NCI-H226 (cell line): Measurements from ENCODE around the gene ATP7A.

Source experiments
- DNase-seq: peaks from one replicate; pipeline ENCODE4 v3.0.0-alpha.2; 2015

ATP7A gene

DNA sequence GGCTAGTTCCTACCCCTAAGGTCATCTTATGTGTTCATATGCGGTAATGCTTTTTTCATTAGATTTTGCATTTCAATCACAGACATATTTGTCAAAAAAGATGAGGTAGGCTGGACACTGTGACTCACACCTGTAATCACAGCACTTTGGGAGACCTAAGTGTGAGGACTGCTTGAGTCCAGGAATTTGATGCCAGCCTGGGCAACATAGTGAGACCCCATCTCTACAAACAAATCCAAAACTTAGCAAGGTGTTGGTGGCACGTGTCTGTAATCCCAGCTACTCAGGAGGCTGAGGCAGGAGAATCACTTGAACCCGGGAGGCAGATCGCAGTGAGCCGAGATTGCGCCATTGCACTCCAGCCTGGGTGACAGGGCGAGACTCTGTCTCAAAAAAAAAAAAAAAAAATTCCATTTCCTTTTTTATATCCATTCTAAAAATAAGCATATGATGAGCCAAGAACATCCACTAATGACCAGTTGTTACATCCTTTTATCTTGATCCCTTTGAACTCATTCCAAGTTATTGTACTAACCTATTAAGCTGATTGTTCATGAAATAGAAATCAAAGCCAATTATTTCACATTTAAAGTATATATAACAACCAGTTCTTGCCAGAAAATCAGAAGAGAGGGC, 35.5 kb downstream of the ATP7A start:
- DNase-seq, result no peak

DNA sequence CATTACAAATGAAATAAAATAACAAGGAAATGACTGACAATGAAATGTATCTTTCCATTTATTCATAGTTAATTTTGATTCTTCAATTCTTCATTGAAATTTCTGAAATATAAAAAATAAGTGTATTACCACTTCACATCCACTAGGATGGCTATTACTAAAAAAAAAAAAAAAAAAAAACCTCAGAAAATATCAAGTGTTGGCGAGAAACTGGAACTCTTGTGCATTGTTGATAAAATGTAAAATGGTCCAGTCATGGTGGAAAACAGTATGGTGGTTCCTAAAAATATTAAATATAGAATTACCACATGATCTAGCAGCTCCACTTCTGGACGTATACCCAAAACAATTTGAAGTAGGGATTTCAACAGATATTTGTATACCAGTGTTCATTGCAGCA, 36.1 kb downstream of the ATP7A start:
- no peak for DNase-seq

DNA sequence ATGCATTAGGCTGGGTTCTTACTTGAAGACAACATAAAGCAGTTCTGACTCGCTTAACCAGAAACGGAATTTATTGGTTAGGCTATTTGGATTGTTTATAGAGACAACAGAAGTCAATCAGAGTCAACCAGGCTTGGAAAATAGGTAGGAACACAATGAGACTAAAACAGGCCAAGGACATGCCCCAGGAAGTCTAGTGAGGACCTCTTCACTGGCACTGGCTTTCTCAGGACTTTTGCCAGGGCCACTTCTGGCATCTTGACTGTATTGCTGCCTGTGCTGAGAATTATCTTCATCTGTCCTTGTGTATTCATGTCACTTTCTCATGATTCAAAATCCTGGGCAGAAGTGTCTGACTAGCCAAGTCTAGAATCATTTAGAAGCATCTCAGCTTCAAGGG, 39.3 kb downstream of the ATP7A start:
- DNase-seq, result no peak

DNA sequence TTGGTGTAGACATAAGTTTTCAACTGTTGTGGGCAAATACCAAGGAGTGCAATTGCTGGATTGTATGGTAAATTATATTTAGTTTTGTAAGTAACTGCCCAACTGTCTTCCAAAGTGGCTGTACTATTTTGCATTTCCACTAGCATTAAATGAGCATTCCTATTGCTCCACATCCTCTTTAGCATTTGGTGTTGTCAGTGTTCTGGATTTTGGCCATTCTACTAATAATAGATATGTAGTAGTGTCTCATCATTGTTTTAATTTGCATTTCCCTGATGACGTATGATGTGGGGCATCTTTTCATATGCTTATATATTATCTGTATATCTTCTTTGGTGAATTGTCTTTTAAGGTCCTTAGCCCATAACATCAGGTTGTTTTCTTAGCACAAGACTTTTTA, 41.7 kb downstream of the ATP7A start:
- DNase-seq, result no peak

DNA sequence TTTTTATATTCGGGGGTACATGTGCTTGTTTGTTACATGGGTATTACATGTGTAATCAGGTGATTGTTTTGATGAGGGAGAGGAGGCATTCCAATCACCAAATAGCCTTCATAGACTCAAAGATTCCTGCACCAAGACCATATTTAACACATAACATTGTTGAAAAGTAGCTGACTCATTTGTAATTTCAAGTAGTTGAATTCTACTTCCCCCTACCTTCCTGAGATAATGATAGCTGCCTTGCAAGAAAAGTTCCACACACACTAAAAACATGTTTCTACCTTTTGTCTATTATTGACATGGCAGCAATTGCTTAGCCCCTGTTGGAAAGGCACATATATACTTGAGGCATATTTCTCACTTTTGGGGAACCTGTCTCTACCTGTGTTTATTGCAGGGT, 42.8 kb downstream of the ATP7A start:
- DNase-seq, result no peak

DNA sequence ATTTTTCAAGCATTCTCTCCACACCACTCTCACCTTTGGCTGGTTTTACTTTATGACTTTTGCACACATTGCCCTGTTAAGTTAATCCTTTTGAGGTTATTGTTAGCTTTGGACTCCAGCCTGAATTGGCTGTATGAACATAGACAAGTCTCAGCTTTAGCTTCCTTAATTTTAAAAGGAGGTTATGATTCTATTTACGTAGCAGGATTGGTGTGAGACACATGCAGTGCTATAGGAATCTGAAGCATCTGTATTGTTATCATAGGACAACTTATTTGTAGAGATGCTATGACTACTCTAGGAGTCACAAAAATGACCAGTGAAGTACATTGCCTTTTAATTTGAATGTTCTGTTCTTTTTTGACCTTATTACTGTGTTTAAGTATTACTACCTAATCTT, 43.2 kb downstream of the ATP7A start:
- no peak for DNase-seq

DNA sequence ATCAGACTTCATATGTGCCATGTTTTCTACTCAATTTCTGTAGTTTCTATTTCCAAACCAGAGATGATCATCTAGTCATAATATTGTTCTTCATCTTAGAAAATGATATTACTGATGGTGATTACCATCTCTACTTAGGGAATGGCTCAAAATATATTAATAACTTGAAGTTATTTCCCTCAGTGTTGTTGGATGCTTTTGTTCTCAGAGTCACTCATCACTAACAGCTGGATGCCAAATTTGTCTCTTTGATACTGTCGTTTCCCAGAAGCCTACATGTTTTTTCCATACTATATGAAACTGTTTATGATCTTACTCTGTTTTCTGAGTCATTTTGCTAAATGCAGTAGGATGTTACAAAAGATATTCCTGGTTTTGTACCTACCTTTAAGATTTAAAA, 50.1 kb downstream of the ATP7A start:
- DNase-seq, result no peak

DNA sequence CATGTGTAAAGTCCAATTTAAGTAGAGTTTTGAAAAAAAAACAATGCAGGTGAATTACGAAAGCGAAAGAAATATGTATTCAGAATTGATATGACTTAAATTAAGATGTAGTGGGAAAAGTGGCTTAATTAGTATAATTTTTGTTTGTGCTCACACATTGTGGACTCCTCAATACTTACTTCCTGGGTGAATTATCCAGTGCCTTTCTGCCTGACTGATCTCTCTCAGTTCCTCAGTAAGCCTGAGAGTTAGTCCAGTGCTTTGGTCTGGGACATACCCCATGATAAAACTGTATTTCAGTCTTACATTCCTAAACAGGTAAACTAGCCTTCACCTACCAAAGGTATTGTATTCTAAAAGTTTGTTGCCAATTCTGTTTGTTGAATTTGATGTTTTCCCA, 50.6 kb downstream of the ATP7A start:
- DNase-seq, result no peak

DNA sequence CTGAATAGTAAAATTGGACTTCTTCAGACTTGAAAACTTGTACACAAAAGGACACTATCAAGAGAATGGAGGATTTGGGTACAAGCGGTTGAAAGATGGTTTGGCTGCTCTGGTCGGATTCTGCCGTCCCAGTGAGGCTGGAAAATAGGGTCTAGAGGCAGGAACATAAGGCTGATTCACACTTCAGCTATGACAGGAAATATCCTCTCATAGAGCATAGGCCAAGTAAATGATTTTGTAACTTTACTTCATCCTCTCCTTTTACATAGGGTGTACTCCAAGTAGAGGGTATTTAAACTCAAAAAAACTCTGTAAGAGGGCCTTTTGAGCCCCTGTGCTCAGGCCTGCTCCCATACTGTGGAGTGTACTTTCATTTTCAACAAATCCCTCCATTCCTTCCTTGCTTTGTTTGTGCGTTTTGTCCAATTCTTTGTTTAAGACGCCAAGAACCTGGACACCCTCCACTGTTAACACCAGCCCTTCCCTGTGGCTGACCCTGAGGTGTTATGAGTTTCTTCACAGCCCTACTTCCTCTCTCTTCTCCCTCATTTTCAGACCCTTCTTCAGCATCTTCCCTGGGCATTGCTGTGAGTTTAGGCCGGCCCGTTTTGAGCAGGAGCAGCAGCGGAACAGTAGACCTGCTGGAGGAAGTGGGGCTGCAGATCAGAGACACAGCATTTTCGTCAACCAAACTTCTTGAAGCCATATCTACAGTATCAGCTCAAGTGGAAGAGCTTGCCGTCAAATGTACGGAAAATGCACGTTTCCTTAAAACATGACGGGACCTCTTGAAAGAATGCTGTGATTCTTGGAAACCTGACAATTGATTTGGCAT, 51.8 kb downstream of the ATP7A start:
- DNase-seq, result no peak

DNA sequence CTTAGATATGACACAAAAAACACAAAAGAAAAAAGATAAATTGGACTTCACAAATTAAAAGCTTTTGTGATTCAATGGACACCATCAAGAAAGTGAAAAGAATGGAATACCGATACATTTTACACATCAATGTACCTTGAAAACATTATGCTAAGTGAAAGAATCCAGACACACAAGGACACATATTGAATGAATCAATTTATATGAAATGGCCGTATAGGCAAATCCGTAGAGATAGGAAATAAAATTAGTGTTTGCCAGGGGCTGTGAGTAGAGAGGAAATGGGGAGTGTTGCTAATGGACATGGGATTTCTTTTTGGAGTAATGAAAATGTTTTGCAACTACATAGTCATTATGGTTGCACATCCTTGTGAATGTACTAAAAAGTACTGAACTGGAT, 55.9 kb downstream of the ATP7A start:
- DNase-seq, result no peak

DNA sequence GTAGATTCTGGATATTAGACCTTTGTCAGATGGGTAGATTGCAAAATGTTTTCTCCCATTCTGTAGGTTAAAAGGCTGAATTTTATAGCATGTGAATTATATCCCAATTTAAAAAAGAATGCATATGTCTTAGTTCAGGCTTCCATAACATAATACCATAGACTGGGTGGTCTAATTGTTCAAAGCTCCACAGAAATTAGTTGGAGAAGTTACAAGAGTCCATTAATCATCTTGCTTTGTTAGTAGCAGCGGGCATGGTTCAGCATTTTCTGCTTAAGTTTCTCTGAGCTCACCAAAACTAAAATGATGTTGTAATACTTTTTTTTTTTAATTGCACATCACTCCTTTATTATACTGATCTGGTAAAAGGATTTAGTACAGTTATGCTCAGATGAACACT, 57.1 kb downstream of the ATP7A start:
- no peak for DNase-seq

DNA sequence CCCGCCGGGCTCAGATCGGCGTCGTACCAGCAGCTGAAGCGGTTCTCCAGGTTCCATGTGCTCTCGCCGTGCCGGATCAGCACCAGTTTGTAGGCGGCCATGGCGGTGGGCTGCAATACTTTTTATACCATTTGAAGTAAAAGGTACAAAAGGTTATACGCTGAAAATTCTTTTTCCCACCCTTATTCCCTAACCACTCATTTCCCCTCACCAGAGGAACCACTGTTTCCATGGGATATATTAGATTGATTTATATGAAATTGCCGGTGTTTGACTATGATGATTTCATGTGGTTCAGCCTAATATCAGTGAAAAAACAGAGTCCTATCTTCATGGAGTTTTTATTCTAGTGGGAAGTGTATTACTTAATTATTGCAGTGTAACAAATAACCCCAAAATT, 59.0 kb downstream of the ATP7A start, which contains the start of gene PGAM4:
Gene PGAM4, minus strand, starts transcription at position 101 of the 400 bp plus-strand sequence. Its CDS starts 0 bp downstream, at position 101.
- DNase-seq, result no peak

DNA sequence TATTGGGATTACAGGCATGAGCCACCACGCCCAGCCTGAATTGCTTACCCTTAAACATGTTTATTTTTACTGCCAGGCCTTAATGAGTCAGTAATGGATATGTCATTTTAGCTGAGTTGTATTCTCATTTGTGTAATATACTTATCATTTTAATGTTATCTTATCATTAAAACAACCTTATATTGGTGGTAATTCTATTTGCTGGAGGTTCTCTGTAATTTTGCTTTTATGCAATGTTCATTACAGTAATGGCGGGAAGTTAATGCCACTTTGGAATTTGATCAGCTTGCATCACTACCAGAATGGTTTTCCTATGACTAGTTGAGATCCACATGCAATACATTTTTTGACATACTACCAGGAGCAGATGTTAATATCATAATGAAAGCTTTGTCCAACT, 65.3 kb downstream of the ATP7A start:
- no peak for DNase-seq

DNA sequence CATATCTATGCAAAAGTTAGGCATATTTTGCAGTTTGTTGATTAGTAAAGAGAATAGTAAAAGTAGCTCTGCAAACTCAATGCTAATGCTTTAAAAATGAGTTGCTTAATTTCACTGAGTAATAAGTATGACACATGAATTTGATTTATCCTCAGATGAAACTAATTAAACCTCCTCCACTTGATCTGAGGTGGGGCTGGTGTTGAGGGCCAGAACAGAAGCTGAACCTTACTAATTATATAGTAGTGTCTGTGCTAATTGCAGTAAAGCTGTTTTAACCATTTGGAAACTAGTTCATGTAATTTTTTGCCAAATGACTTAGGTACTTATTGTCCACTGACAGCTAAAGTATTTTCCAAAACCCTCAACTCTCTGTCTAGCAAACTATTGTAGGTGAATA, 66.6 kb downstream of the ATP7A start:
- DNase-seq, result no peak

DNA sequence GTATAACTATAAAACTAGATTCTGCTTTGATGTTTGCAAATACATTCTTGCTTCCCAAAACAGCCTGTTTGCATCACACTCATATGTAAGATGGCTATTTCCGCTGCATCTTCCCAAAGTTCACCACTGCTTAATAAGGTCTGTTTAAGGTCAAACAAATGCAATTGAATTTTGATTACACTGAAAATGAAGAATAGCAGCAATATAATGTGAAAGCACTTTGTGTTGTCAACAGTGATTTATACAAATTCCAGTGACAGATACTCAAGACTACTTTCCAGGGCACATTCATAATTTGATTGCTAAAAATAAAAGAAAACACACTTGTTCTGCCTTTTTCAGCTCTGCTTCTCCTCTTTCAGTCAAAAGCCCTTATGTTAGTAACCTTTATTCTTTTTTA, 67.0 kb downstream of the ATP7A start:
- no peak for DNase-seq

DNA sequence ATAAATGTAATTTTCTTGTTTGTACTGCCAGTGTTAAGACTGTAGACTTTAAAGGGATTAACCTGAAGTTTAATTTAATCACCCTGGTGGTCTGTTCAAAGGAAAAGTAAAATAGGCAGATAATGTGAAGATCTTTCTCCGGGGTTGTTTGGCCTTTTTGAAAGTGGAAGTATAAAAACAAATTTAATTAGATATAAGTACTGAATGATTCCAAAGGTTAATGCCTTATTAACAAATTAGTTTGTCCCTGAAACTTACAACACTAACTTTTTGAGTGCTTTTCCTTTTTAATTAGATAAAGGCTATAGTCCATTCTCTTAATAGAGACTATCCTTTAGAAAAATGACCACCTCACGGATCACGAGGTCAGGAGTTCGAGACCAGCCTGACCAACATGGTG, 69.4 kb downstream of the ATP7A start:
- DNase-seq, result no peak

DNA sequence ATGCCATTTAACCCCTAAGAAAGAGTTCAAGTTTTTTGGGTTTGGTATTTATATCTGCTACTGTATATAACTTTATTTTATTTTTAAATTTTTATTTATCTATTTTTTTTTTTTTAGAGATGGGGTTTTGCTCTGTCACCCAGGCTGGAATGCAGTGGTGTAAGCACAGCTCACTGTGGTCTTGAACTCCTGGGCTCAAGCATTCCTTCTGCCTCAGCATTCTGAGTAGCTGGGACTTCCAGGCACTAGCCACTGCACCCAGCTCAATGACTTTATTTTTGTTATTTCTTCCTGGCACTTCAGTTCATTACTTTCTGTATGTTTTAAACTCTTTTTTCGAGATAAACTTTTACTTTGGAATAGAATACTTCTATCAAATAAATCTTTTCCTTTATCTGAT, 101.4 kb downstream of the ATP7A start:
- no peak for DNase-seq

DNA sequence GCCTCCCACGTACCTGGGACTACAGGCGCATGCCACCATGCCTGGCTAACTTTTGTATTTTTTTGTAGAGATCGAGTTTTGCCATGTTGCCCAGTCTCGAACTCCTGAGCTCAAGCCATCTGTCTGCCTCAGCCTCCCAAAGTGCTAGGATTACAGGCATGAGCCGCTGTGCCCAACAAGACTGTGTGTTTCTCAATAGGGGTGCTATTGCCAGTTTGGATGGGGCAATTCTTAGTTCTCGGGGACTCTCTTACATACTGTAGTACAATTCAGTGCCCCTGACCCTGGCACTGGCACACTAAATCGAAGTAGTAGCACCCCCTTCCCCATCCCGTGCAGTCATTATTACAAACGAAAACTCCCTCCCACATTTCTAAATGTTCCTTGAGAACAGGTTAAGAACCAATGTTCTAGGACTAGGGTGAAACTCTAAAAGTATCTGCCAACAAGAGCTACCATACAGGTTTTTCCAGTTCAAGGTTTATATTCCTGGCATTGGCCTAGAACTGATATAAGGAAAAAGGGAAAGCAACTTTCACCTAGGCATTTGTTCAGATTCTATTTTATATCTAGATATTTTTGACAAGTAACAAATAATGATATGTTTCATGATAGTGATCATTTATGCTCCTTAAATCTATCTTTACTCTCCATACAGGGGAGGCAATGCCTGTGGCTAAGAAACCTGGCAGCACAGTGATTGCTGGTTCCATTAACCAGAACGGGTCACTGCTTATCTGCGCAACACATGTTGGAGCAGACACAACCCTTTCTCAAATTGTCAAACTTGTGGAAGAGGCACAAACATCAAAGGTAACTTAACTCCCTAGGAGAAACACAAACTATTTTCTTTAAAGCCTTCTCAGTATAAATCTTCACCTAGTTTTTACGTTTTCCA, 109.3 kb downstream of the ATP7A start:
- DNase-seq, result no peak

DNA sequence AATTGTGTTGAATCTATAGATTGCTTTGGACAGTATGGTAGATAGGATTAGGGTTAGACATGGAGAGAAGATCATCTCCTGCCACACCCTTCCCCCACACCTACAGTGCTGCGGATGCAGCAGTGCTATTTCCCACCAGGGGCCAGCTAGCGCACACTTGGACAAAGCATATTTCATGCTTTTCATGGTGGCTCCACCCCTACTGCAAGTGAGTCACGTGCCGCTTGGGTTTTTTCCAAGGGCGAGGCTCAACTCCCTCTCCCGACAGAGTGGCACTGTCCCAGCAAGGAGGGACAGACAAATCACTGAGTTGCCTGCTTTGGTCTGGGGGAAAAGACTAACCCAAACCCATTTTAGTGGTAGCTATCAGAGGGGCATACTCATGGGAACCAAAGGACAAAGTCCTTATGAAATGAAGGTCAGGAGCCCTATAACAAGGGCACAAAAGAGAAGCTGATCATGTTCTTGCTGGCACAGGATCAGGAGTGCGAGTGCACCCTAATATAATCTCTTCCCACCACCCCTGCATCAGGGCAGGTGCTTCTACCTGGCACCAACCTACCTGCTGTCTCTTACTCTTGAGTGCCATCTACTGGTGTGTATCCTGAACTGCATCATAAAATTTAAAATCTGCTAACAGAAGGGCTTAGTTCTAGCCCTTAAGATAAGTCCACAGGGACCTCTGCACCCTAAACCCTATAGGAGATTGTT, 114.0 kb downstream of the ATP7A start:
- DNase-seq, result peak; percentile 39

DNA sequence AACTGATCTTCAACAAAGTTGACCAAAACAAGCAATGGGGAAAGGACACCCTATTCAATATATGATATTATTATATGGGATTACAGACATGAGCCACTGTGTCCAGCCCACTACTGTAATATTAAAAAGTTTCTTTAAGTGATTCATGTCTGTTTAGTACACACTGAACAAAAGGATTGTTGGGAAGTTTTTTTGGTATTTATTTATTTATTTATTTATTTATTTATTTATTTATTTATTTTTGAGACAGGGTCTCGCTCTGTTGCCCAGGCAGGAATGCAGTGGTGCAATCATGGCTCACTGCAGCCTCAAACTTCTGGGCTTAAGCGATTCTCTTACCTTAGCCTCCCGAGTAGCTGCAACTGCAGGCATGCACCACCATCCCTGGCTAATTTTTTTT, 117.3 kb downstream of the ATP7A start:
- DNase-seq, result no peak

DNA sequence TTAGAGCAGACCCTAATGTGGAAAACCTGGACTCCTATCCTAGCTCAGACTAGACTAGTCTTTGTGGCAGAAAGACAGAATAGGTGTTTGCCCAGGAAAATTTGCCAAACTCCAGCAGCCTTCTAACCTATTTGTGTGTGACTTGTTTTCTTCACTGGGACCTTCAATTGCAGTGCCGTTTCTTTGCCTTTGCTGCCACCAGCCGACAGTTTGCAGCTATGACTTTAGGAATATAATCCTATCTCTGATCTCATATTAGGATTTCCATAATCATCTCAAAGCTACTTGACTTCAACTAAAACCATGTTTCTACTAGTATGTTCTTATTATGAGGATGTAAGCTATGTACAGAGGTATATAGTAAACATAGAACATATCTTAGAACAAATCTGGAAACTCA, 119.2 kb downstream of the ATP7A start:
- DNase-seq, result no peak

DNA sequence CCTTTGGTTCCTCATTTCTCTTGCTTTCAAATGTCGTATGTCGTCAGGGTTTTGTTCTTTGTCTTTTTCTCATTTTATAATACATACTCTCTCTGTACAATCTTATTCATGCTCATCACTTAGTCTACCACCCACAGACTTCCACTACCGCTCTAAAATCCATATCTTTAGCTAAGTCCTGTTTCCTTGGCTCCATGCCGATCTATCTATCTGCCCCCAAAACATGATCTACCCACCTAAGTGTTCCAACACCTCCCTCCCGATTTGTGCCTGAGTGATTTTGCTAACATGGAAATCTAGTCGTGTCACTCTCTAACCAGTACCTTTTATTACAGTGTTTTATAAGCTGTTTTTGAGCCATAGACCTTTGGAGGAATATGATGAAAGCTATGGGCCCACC, 124.6 kb downstream of the ATP7A start:
- no peak for DNase-seq

DNA sequence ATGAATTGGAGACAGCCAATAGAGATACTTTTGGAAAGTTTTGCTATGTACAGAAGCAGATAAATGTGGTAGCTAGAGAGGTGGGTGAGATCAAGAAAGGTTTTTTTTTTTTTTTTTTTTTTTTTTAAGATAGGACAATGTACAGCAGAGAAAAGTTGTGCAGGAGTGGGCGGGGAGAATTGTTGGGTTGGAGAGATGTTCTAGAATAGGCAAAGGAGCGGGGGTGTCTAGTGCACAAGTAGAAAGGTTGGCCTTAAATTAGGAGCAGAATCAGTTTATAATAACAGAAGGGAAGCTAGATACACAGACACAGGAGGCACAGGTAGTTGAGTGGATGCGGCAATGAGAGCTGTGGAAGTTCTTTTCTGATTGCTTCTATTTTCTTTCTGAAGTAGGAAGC, 127.4 kb downstream of the ATP7A start:
- no peak for DNase-seq
